AG10803 (cell line): ENCODE data around the gene NELL1.

ENCODE experiments used
- DNase-seq: peaks from one replicate; pipeline ENCODE4 v3.0.0; 2010; ENCODE audit warnings: low read depth
- H3K4me3 ChIP-seq: 2 replicates; pipeline ENCODE4 v1.5.1; 2011; ENCODE audit warnings: mild to moderate bottlenecking, low read length, control low read depth
- TF ChIP-seq, protein P1 (sequence below): conservative IDR thresholded peaks from 2 replicates; pipeline ENCODE4 v1.5.1; 2011; ENCODE audit warnings: mild to moderate bottlenecking, low read length, control low read depth, inconsistent platforms

Gene NELL1

DNA sequence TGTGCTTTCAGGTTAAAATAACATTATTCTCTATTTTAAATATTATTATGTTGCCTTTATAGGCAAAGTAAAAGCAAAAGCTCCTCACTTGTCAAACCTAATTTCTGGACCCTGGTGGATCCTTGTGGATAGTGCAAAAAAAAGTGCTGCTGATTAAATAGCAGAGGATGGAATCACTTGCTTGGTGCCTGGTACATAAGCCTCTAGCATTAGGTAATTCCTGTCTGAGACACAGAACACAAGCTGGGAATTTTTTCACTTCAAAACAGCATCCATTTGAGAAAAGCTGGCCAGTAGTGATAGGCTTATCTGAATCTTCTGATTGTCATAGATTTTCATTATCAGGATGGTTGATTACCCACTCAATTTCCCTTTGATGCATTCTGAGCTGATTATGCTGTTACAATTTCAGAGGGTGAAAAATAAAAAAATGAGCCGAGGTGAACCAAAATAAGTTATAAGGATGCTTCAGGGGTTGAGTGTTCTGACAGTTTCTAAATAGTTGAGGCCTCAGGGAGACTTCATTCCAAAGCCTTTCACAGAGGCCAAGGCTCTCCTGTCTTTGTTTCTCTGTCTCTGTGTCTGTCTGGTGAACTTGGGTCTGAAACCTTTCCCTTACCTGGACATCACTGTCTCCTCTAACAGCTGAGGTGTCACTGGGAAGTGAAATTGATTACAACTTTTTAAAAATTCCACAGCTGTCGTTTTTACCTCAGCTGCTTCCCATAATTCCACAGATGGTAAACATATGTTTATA is 242.9 kb downstream of the NELL1 start:
- no peak overlapping the region for H3K4me3 ChIP-seq
- TF ChIP-seq, protein P1, sequence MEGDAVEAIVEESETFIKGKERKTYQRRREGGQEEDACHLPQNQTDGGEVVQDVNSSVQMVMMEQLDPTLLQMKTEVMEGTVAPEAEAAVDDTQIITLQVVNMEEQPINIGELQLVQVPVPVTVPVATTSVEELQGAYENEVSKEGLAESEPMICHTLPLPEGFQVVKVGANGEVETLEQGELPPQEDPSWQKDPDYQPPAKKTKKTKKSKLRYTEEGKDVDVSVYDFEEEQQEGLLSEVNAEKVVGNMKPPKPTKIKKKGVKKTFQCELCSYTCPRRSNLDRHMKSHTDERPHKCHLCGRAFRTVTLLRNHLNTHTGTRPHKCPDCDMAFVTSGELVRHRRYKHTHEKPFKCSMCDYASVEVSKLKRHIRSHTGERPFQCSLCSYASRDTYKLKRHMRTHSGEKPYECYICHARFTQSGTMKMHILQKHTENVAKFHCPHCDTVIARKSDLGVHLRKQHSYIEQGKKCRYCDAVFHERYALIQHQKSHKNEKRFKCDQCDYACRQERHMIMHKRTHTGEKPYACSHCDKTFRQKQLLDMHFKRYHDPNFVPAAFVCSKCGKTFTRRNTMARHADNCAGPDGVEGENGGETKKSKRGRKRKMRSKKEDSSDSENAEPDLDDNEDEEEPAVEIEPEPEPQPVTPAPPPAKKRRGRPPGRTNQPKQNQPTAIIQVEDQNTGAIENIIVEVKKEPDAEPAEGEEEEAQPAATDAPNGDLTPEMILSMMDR, result no peak
- DNase-seq, result no peak

DNA sequence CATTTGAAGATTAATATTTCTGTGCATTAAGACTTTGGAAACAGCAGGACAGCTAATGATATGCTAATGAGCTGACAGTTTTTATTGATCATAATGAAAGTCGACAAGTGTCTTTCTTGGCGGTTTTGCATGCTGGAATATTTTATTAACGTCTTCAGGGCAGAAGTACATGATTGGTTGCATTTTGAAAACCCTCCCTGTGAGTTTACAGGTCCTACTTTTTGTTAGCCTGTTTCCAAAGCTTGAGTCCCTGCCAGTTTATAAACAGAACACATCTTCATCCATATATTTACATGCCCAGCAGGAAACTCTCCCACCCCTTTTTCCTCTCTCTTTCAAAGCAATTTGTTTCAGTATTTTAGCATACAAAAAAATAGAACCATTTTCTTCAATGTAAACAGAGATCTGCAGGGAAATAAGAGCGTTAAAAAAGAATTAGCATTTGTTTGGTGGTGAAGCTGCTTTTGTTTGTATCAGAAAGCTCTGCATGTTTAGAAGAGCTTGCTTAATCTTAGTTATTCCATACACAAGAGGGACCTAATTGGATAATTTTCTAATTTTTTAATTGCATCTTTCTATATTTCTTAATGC is 243.6 kb downstream of the NELL1 start:
- no peak overlapping the region for H3K4me3 ChIP-seq
- TF ChIP-seq, protein P1, result no peak
- no peak for DNase-seq

DNA sequence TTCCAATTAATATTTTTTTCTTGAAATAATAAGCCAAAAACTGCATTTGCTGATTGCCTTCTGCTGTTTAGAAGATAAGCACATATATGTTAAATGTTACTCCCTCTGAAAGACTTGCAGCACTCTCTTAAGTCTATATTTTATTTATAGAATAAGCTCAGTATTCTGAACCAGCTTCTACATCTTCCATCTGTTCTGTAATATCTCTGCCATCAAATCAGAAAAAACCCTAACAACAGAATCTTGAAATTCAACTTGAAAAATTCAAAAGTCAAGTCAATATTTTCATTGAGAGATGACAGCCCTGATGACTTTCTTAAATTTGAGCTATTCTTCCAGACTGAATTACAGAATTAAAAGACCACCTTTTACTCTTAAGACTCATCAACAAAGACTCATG is 247.9 kb downstream of the NELL1 start:
- DNase-seq, result no peak
- TF ChIP-seq, protein P1, result no peak
- H3K4me3 ChIP-seq, result no peak overlapping the region

DNA sequence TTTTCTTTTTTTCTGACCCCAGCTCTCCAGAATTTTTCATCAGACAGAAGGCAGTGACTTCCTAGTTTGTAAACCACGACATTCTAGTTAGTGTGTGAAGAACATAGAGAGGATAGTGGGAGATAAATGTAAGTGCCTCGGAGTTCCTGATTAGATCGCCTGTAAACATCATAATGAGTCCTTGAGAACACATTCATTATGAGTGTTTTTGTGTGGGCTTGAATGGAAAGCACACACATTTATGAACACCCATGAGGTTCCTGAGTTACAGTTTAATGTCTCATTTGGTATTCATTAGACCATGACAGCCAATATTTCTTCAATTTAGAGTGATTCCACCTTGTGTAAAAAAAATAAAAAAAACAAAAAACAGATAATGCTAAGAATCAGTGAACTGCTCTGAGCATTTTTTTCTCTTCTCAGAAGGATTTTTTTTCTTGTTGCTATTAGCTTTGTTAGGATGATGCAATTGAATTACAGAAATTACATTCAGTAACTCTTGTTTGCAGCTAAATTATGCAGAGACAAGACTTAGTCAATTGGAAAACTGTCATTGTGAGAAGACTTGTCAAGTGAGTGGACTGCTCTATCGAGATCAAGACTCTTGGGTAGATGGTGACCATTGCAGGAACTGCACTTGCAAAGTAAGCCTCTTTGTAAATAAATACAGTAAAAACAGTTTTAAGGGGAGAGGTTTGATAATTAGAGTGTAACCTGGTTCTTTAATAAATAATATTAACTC is 257.6 kb downstream of the NELL1 start:
- TF ChIP-seq, protein P1, result no peak
- DNase-seq, result no peak
- no peak overlapping the region for H3K4me3 ChIP-seq

DNA sequence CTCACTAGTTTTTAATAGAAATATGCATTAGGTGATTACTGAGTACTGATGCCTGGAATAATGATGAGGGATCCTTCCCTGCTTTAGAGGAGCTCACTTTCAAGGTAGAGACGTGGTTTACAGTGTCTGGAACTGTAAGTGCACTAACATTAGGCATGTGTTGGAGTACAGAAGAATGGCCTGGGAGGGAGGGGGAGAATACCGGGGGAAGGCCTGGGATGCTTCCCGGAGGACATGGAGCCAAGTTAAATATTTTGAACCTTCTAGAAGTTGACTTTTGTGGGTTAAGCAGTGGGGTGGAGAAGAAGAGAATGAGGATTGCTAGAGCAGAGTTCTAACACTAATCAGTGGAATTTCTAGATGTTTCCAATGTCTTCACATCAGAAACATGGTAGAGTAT is 261.6 kb downstream of the NELL1 start:
- H3K4me3 ChIP-seq, result no peak overlapping the region
- no peak for DNase-seq
- TF ChIP-seq, protein P1, result no peak

DNA sequence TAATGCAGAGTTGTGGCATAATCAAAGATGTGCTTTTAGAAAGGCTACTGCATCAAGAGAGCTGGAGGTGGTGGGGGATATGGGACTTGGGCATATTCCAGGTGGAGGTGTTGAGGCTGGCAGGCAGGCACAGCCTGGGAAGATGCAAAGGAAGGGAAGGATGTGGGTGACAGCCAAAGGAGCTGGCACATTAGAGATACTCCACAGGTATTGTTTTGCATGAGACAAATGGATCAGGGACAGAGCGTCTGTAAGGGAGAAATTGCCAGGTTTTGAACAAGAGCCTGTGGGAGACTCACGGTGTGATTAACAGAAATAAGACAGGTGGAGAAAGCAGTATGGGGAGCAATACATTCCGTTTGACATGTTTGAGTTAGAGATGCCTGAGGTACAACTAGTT is 263.7 kb downstream of the NELL1 start:
- TF ChIP-seq, protein P1, result no peak
- no peak overlapping the region for H3K4me3 ChIP-seq
- no peak for DNase-seq
